Endothelial cell of umbilical vein (primary cell): ENCODE results near the gene PSMB5. TPM values are rescaled to one million over a fixed set of nuclear protein-coding genes. Genes with fewer than 3 reads are reported as not detected.
A peak's percentile ranks its signal among the peaks of the same experiment; 100 is the strongest.

Source experiments
- BruUV-seq: library from RNA; stranded (reverse); fragments of 400-500 nt; replicated peaks from 2 replicates; lab custom pipeline; 2021; lab: Mats Ljungman, UMichigan
- CTCF ChIA-PET: fragments of 300-600, 350-600 bp; sonication (Branson Sonifier 250); formaldehyde crosslinking; loops from one replicate; lab custom pipeline; 2021; ENCODE audit warnings: antibody characterized with exemption, inconsistent platforms; lab: Charles Lee
- POLR2A ChIA-PET: fragments of 300-600, 350-600 bp; sonication (Branson Sonifier 250); formaldehyde crosslinking; loops from one replicate; lab custom pipeline; 2021; ENCODE audit warnings: antibody characterized with exemption, inconsistent platforms; lab: Charles Lee
- DNase-seq: peaks from one replicate; pipeline ENCODE4 v3.0.0-alpha.2; 2011; ENCODE audit warnings: low read depth, low spot score
- FAIRE-seq: peaks from 2 replicates; lab custom pipeline; 2011; peaks lifted over from hg19 to GRCh38; lab: Jason Lieb, UNC
- H2AFZ ChIP-seq: 2 replicates; pipeline ENCODE4 v1.6.0; 2012; ENCODE audit warnings: low read depth, low read length, control low read depth, inconsistent platforms
- H3K27ac ChIP-seq: 2 replicates; pipeline ENCODE4 v1.5.1; 2011; ENCODE audit warnings: low read depth, mild to moderate bottlenecking, control low read depth, low read length, moderate library complexity; ENCODE audit not compliant: insufficient read depth
- H3K27me3 ChIP-seq, 2 experiments: 2 replicates each; pipeline versions ENCODE4 v1.6.0 to v1.6.1; 2011; ENCODE audit warnings: low read length in 2 of 2, mixed read lengths in 1 of 2; ENCODE audit not compliant: control insufficient read depth in 2 of 2, insufficient read depth in 2 of 2
- H3K36me3 ChIP-seq, 2 experiments: 2 replicates in 1 of 2; 3 replicates in 1 of 2; pipeline ENCODE4 v1.5.1; 2011; ENCODE audit warnings: low read length in 2 of 2, mild to moderate bottlenecking in 1 of 2, moderate library complexity in 1 of 2; ENCODE audit not compliant: control insufficient read depth in 2 of 2, insufficient read depth in 2 of 2; ENCODE audit errors: extremely low read depth in 1 of 2
- H3K4me1 ChIP-seq: 3 replicates; pipeline ENCODE4 v1.5.1; 2011; ENCODE audit warnings: mild to moderate bottlenecking, low read length; ENCODE audit not compliant: control insufficient read depth, insufficient read depth; ENCODE audit errors: extremely low read depth
- H3K4me2 ChIP-seq: 2 replicates; pipeline ENCODE4 v1.6.1; 2011; ENCODE audit warnings: low read length, control low read depth, mixed read lengths; ENCODE audit not compliant: insufficient read depth
- H3K4me3 ChIP-seq, 3 experiments: fragments of 200-600 bp in 1 of 3; sonication (generic), shearing (Covaris generic) in 1 of 3; replicated peaks in 1 of 3; 2 replicates each; pipeline ENCODE4 v1.5.1; 2011 to 2016; ENCODE audit warnings: control low read depth in 3 of 3, low read length in 3 of 3, mild to moderate bottlenecking in 2 of 3, inconsistent platforms in 1 of 3, low read depth in 1 of 3, moderate library complexity in 1 of 3; ENCODE audit not compliant: insufficient read depth in 1 of 3
- H3K79me2 ChIP-seq: 2 replicates; pipeline ENCODE4 v1.6.0; 2012; ENCODE audit warnings: low read length, inconsistent platforms; ENCODE audit not compliant: control insufficient read depth, insufficient read depth
- H3K9ac ChIP-seq: replicated peaks from 2 replicates; pipeline ENCODE3; 2011; ENCODE audit warnings: low read length, control low read depth; ENCODE audit not compliant: insufficient read depth; ENCODE audit errors: extremely low read depth
- H3K9me1 ChIP-seq: replicated peaks from 3 replicates; pipeline ENCODE4 v1.6.0; 2011; ENCODE audit warnings: mild to moderate bottlenecking, low read length; ENCODE audit not compliant: control insufficient read depth, insufficient read depth; ENCODE audit errors: extremely low read depth
- H3K9me3 ChIP-seq: replicated peaks from 2 replicates; pipeline ENCODE4 v1.5.1; 2012; ENCODE audit warnings: low read length, inconsistent platforms; ENCODE audit not compliant: control insufficient read depth, insufficient read depth
- H4K20me1 ChIP-seq: replicated peaks from 2 replicates; pipeline ENCODE3; 2011; ENCODE audit warnings: mild to moderate bottlenecking, low read length; ENCODE audit not compliant: control insufficient read depth, insufficient read depth; ENCODE audit errors: extremely low read depth
- CTCF ChIP-seq, 2 donors: IDR thresholded peaks; 1 replicate in 1 of 2; 2 replicates in 1 of 2; pipeline ENCODE4 v1.5.1; 2011; ENCODE audit warnings: low read length in 2 of 2, mild to moderate bottlenecking in 2 of 2, moderate library complexity in 2 of 2, control low read depth in 1 of 2, inconsistent platforms in 1 of 2, low read depth in 1 of 2; ENCODE audit not compliant: insufficient read depth in 1 of 2; ENCODE audit errors: extremely low read depth in 1 of 2
- FOS ChIP-seq: IDR thresholded peaks from 2 replicates; pipeline ENCODE4 v1.6.1; 2011; ENCODE audit warnings: mild to moderate bottlenecking, low read length, moderate library complexity, borderline replicate concordance; ENCODE audit not compliant: insufficient read depth
- GATA2 ChIP-seq: IDR thresholded peaks from 2 replicates; pipeline ENCODE4 v1.7.0; 2011; ENCODE audit warnings: low read depth, mild to moderate bottlenecking, moderate library complexity, mixed read lengths, low read length; ENCODE audit not compliant: insufficient read length, insufficient read depth
- JUN ChIP-seq: IDR thresholded peaks from 2 replicates; pipeline ENCODE4 v1.6.1; 2011; ENCODE audit warnings: borderline replicate concordance, low read depth; ENCODE audit not compliant: insufficient read length, insufficient read depth
- MAX ChIP-seq: IDR thresholded peaks from 2 replicates; pipeline ENCODE4 v1.6.1; 2011; ENCODE audit not compliant: insufficient read depth, insufficient read length
- MYC ChIP-seq: IDR thresholded peaks from one replicate; pipeline ENCODE4 v1.6.1; 2011; ENCODE audit warnings: mild to moderate bottlenecking, low read depth, low read length
- POLR2A ChIP-seq: IDR thresholded peaks from 2 replicates; pipeline ENCODE4 v1.6.1; 2012; ENCODE audit warnings: low read depth, mild to moderate bottlenecking, control low read depth, low read length
- POLR2AphosphoS5 ChIP-seq: IDR thresholded peaks from 2 replicates; pipeline ENCODE4 v1.6.1; 2012; ENCODE audit warnings: low read depth, mild to moderate bottlenecking, control low read depth, low read length, moderate library complexity; ENCODE audit not compliant: insufficient read depth
- dilution Hi-C: fragments of 300-500 bp; cut with MboI; formaldehyde crosslinking; loops from one replicate; pipeline ENCODE4 v1.15.0; 2019; ENCODE audit warnings: low sequenced_read_pairs; ENCODE audit not compliant: extremely low pct_ligation_motif_present
- intact Hi-C: fragments of 100-400 bp; cut with micrococcal nuclease; formaldehyde crosslinking; loops from one replicate; pipeline ENCODE4 v1.10.0; 2022
- polyA plus RNA-seq, 4 experiments: library from polyadenylated mRNA; depleted of rRNA in 3 of 4; stranded (reverse) in 3 of 4; unstranded in 1 of 4; fragments of >200 nt; gene quantifications; 2 replicates each; pipeline versions ENCODE4 v1.2.1 to v1.2.3, GENCODE V29; 2011 to 2012; ENCODE audit warnings: missing spikeins in 1 of 4
- total RNA-seq: library from RNA; stranded (reverse); gene quantifications from 2 replicates; pipeline ENCODE4 v1.2.3, GENCODE V29; 2021

The PSMB5 gene
- total and polyA plus RNA-seq, 2 donors (not counting 3 experiments of a cell fraction or from before 2014, with no cell fraction given): 236 to 464 TPM

DNA sequence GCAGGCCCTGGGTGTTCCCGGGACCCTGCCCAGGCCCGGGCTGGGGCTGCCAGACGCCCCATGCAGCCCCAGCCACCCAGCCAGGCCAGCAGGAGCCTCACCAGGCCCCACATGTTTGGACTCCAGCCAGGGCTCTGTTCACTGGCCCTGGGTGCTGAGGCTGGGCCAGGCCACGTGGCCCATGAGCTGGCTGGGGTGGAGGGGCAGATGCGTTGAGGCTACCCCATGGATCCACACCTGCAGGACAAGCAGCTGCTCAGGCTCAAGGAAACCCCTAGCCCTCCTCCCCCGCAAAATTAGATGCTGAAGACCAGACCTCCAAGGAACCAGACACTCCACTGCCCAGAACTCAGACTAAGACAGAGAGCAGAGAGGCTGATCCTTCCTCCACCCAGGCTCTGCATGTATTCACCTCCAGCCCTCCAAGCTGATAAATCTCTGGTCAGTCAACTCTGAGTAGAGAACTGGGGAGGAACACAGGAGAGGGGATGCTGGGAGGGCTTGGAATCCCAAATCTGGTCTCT, 21.0 kb upstream of the PSMB5 start:
- BruUV-seq: no TSS peak
- Histone ChIP-seq H3K9me3 (no peaks in the 10 kb centered on the region), H3K4me2 (peak overlapping the region; percentile 2), H4K20me1 (no peaks in the 10 kb centered on the region), H3K9me1 (no peaks in the 10 kb centered on the region), H3K36me3 (peaks cover 10 to 22% of the 10 kb centered on the region in 2 experiments), H2AFZ (no peak overlapping the region), H3K27ac (no peak overlapping the region), H3K79me2 (no peaks in the 10 kb centered on the region), H3K27me3 (no peaks in the 10 kb centered on the region), H3K9ac (no peak overlapping the region), H3K4me1 (peaks cover 12% of the 10 kb centered on the region), H3K4me3 (no peak overlapping the region)
- intact Hi-C loops: loop anchor here (1.0 to 10.0 kb wide), 5 partner anchors 8 to 231 kb away; partner anchors contain the start of genes MRPL52 and PRMT5
- ChIA-PET POLR2A (interaction anchor here (1.1 to 1.8 kb wide), 2 partner anchors 9 to 69 kb away, joined by 4 to 5 read pairs; no protein-coding TSS in a partner anchor), CTCF (interaction anchor here (0.9 to 13.4 kb wide), 9 partner anchors 9 to 82 kb away, joined by 3 to 1071 read pairs (median 5); partner anchors contain the start of gene AJUBA)
- FAIRE-seq (no peak), DNase-seq (no peak)
- TF ChIP-seq MAX: no peak
- TF ChIP-seq POLR2AphosphoS5: no peak
- no peak for TF ChIP-seq CTCF (IDR thresholded peaks at IDR 0.05; ENCODE audit: extremely low read depth in 1 of 2, insufficient read depth in 1 of 2, low read depth in 1 of 2, low read length in 2 of 2)
- no peak for TF ChIP-seq MYC
- TF ChIP-seq JUN: no peak
- TF ChIP-seq POLR2A: no peak
- no peak for TF ChIP-seq FOS
- no peak for TF ChIP-seq GATA2
- dilution Hi-C loops: no loop called here
